ENCODE results near the gene ATP9A.

Gene ATP9A

GRCh38 chr20:51591871-51592270 is 176.3 kb downstream of the ATP9A start:
- TF ChIP-seq POLR2A (IDR thresholded peaks at IDR 0.05; ENCODE audit: low read depth, low read length), result no peak
- no peak for DNase-seq (ENCODE audit: insufficient read length, low spot score)
- no peak for FAIRE-seq

- no peak for TF ChIP-seq POLR2A (IDR thresholded peaks at IDR 0.05; ENCODE audit: low read depth, low read length)
- no peak for FAIRE-seq
- DNase-seq (ENCODE audit: insufficient read length, low spot score), result no peak
Measured at GRCh38 chr20:51588762-51589161, 179.4 kb downstream of the ATP9A start.

GRCh38 chr20:51587145-51587544 is 181.0 kb downstream of the ATP9A start:
- FAIRE-seq (no peak), DNase-seq (ENCODE audit: insufficient read length, low spot score) (no peak)

GRCh38 chr20:51586005-51586440 is 182.2 kb downstream of the ATP9A start:
- peak; percentile 66 for DNase-seq (ENCODE audit: insufficient read length, low spot score)
- FAIRE-seq, result no peak
- no peak for TF ChIP-seq POLR2A (IDR thresholded peaks at IDR 0.05; ENCODE audit: low read depth, low read length)

More at GRCh38 chr20:51587145-51587544, 181.0 kb downstream of the ATP9A start:
- TF ChIP-seq POLR2A (IDR thresholded peaks at IDR 0.05; ENCODE audit: low read depth, low read length), result no peak

- FAIRE-seq (no peak), DNase-seq (ENCODE audit: insufficient read length, low spot score) (no peak)
- no peak for TF ChIP-seq POLR2A (IDR thresholded peaks at IDR 0.05; ENCODE audit: low read depth, low read length)
Measured at GRCh38 chr20:51585148-51585547, 183.0 kb downstream of the ATP9A start.

- DNase-seq (ENCODE audit: insufficient read length, low spot score) (no peak), FAIRE-seq (no peak)
- TF ChIP-seq POLR2A (IDR thresholded peaks at IDR 0.05; ENCODE audit: low read depth, low read length), result no peak
Measured at GRCh38 chr20:51584737-51585136, 183.5 kb downstream of the ATP9A start.

GRCh38 chr20:51584116-51584515 is 184.1 kb downstream of the ATP9A start:
- TF ChIP-seq POLR2A (IDR thresholded peaks at IDR 0.05; ENCODE audit: low read depth, low read length), result no peak
- DNase-seq (ENCODE audit: insufficient read length, low spot score) (no peak), FAIRE-seq (no peak)

GRCh38 chr20:51583499-51583898 is 184.7 kb downstream of the ATP9A start:
- DNase-seq (ENCODE audit: insufficient read length, low spot score), result no peak
- FAIRE-seq, result no peak
- no peak for TF ChIP-seq POLR2A (IDR thresholded peaks at IDR 0.05; ENCODE audit: low read depth, low read length)

- FAIRE-seq (no peak), DNase-seq (ENCODE audit: insufficient read length, low spot score) (no peak)
- no peak for TF ChIP-seq POLR2A (IDR thresholded peaks at IDR 0.05; ENCODE audit: low read depth, low read length)
Measured at GRCh38 chr20:51583073-51583472, 185.1 kb downstream of the ATP9A start.

GRCh38 chr20:51581571-51581970 is 186.6 kb downstream of the ATP9A start:
- FAIRE-seq (no peak), DNase-seq (ENCODE audit: insufficient read length, low spot score) (no peak)
- TF ChIP-seq POLR2A (IDR thresholded peaks at IDR 0.05; ENCODE audit: low read depth, low read length), result no peak

- TF ChIP-seq POLR2A (IDR thresholded peaks at IDR 0.05; ENCODE audit: low read depth, low read length), result no peak
- no peak for FAIRE-seq
- DNase-seq (ENCODE audit: insufficient read length, low spot score), result peak; percentile 89
Measured at GRCh38 chr20:51579137-51579536, 189.1 kb downstream of the ATP9A start.

- no peak for FAIRE-seq
- TF ChIP-seq POLR2A (IDR thresholded peaks at IDR 0.05; ENCODE audit: low read depth, low read length), result no peak
- no peak for DNase-seq (ENCODE audit: insufficient read length, low spot score)
Measured at GRCh38 chr20:51578145-51578459, 190.1 kb downstream of the ATP9A start.

- no peak for TF ChIP-seq POLR2A (IDR thresholded peaks at IDR 0.05; ENCODE audit: low read depth, low read length)
- FAIRE-seq (no peak), DNase-seq (ENCODE audit: insufficient read length, low spot score) (no peak)
Measured at GRCh38 chr20:51577432-51578144, 190.6 kb downstream of the ATP9A start.

GRCh38 chr20:51575486-51575885 is 192.7 kb downstream of the ATP9A start:
- no peak for TF ChIP-seq POLR2A (IDR thresholded peaks at IDR 0.05; ENCODE audit: low read depth, low read length)
- DNase-seq (ENCODE audit: insufficient read length, low spot score), result no peak
- no peak for FAIRE-seq

GRCh38 chr20:51574248-51575033 is 193.7 kb downstream of the ATP9A start:
- no peak for TF ChIP-seq POLR2A (IDR thresholded peaks at IDR 0.05; ENCODE audit: low read depth, low read length)
- DNase-seq (ENCODE audit: insufficient read length, low spot score) (no peak), FAIRE-seq (no peak)

All from H54 (cell line).